HUES48 (cell line): ENCODE data around the gene DVL1.
A peak's percentile ranks its signal among the peaks of the same experiment; 100 is the strongest.

Experiments
- H3K27ac ChIP-seq: one replicate; pipeline ENCODE4 v1.7.0; 2013; ENCODE audit warnings: low read depth, low read length, inconsistent platforms
- H3K27me3 ChIP-seq: 2 replicates; pipeline ENCODE4 v1.6.1; 2013; ENCODE audit warnings: mild to moderate bottlenecking, low read length; ENCODE audit not compliant: control insufficient read depth, insufficient read depth
- H3K36me3 ChIP-seq: 2 replicates; pipeline ENCODE4 v1.6.1; 2013; ENCODE audit warnings: low read length; ENCODE audit not compliant: control insufficient read depth, insufficient read depth
- H3K4me1 ChIP-seq: 2 replicates; pipeline ENCODE4 v1.6.1; 2013; ENCODE audit warnings: mild to moderate bottlenecking, low read length; ENCODE audit not compliant: control insufficient read depth, insufficient read depth
- H3K4me3 ChIP-seq: 2 replicates; pipeline ENCODE4 v1.5.1; 2013; ENCODE audit warnings: mild to moderate bottlenecking, low read depth, low read length
- H3K9ac ChIP-seq: 2 replicates; pipeline ENCODE4 v1.6.1; 2013; ENCODE audit warnings: mild to moderate bottlenecking, low read depth, low read length, moderate library complexity
- H3K9me3 ChIP-seq: 2 replicates; pipeline ENCODE4 v1.6.1; 2013; ENCODE audit warnings: low read length; ENCODE audit not compliant: control insufficient read depth, insufficient read depth

The DVL1 gene

GRCh38 chr1:1354271-1355247, 5.3 kb upstream of the DVL1 start:
- H3K27me3 ChIP-seq: peaks cover 20% of the 10 kb centered on the region

GRCh38 chr1:1353389-1354151, 4.4 kb upstream of the DVL1 start:
- Histone ChIP-seq H3K27me3 (peaks cover 20% of the 10 kb centered on the region), H3K9me3 (no peaks in the 10 kb centered on the region), H3K36me3 (no peaks in the 10 kb centered on the region), H3K9ac (no peak overlapping the region), H3K4me1 (peaks cover 27% of the 10 kb centered on the region), H3K4me3 (peak overlapping the region; percentile 49; the same call in 1 of the 2 replicates), H3K27ac (peak overlapping the region; percentile 13)

More at GRCh38 chr1:1354271-1355247, 5.3 kb upstream of the DVL1 start:
- H3K4me3 ChIP-seq: peak overlapping the region; percentile 49
- H3K9ac ChIP-seq: no peak overlapping the region
- H3K4me1 ChIP-seq: peaks cover 36% of the 10 kb centered on the region
- H3K36me3 ChIP-seq: no peaks in the 10 kb centered on the region
- H3K27ac ChIP-seq: peak overlapping the region; percentile 13
- H3K9me3 ChIP-seq: no peaks in the 10 kb centered on the region

- H3K9me3 ChIP-seq: no peaks in the 10 kb centered on the region
- no peaks in the 10 kb centered on the region for H3K36me3 ChIP-seq
- H3K4me3 ChIP-seq: no peak overlapping the region
- peaks cover 20% of the 10 kb centered on the region for H3K27me3 ChIP-seq
- no peak overlapping the region for H3K27ac ChIP-seq
- peaks cover 26% of the 10 kb centered on the region for H3K4me1 ChIP-seq
- no peak overlapping the region for H3K9ac ChIP-seq
These were observed 3.7 kb upstream of the DVL1 start for GRCh38 chr1:1352786-1353388.

- Histone ChIP-seq H3K9me3 (no peaks in the 10 kb centered on the region), H3K4me3 (peak overlapping the region; percentile 12; the same call in 1 of the 2 replicates), H3K27me3 (peaks cover 20% of the 10 kb centered on the region), H3K27ac (no peak overlapping the region), H3K9ac (no peak overlapping the region), H3K4me1 (peaks cover 28% of the 10 kb centered on the region), H3K36me3 (no peaks in the 10 kb centered on the region)
These were observed 2.6 kb upstream of the DVL1 start for GRCh38 chr1:1351511-1352427.

GRCh38 chr1:1348420-1349255, 580 bp downstream of the DVL1 start:
- no peaks in the 10 kb centered on the region for H3K36me3 ChIP-seq
- peaks cover 28% of the 10 kb centered on the region for H3K4me1 ChIP-seq
- peak overlapping the region; percentile 48; the same call in 1 of the 2 replicates for H3K9ac ChIP-seq
- no peaks in the 10 kb centered on the region for H3K9me3 ChIP-seq
- H3K27me3 ChIP-seq: peaks cover 5% of the 10 kb centered on the region; the same call in 1 of the 2 replicates
- no peak overlapping the region for H3K27ac ChIP-seq
- peak overlapping the region; percentile 83 for H3K4me3 ChIP-seq

- H3K27ac ChIP-seq: peak overlapping the region; percentile 64
These were observed 1.4 kb downstream of the DVL1 start for GRCh38 chr1:1347663-1348419.

GRCh38 chr1:1347026-1347595, 2.1 kb downstream of the DVL1 start:
- H3K9me3 ChIP-seq: no peaks in the 10 kb centered on the region

More at GRCh38 chr1:1347663-1348419, 1.4 kb downstream of the DVL1 start:
- Histone ChIP-seq H3K36me3 (no peaks in the 10 kb centered on the region), H3K27me3 (peaks cover 5% of the 10 kb centered on the region; the same call in 1 of the 2 replicates), H3K4me3 (peak overlapping the region; percentile 83), H3K4me1 (peaks cover 20% of the 10 kb centered on the region), H3K9me3 (no peaks in the 10 kb centered on the region), H3K9ac (no peak overlapping the region; the same call in 1 of the 2 replicates)

GRCh38 chr1:1346501-1346890, 2.7 kb downstream of the DVL1 start:
- Histone ChIP-seq H3K36me3 (peaks cover 2% of the 10 kb centered on the region), H3K4me3 (no peak overlapping the region), H3K27me3 (no peaks in the 10 kb centered on the region), H3K4me1 (peaks cover 11% of the 10 kb centered on the region), H3K27ac (no peak overlapping the region), H3K9ac (no peak overlapping the region), H3K9me3 (no peaks in the 10 kb centered on the region)

More at GRCh38 chr1:1347026-1347595, 2.1 kb downstream of the DVL1 start:
- Histone ChIP-seq H3K4me3 (peak overlapping the region; percentile 83; the same call in 1 of the 2 replicates), H3K27ac (no peak overlapping the region), H3K4me1 (peaks cover 13% of the 10 kb centered on the region), H3K27me3 (no peaks in the 10 kb centered on the region), H3K9ac (no peak overlapping the region), H3K36me3 (no peaks in the 10 kb centered on the region)
